Cardiac muscle cell (in vitro differentiated cells and primary cell): ENCODE measurements around the gene COX6B2. TPM values are rescaled to one million over a fixed set of nuclear protein-coding genes. Genes with fewer than 3 reads are reported as not detected.
"Not testable (repeated sequence)": the region's sequence is repeated elsewhere in the genome, so short reads cannot be mapped to it uniquely, and the experiment has no call there.

Experiments used
- DNase-seq, 2 donors: peaks; one replicate each; pipeline versions ENCODE4 v3.0.0 to v3.0.0-alpha.2; 2010 to 2017; ENCODE audit warnings: low read depth in 1 of 2, low spot score in 1 of 2
- H3K27ac ChIP-seq: fragments of 200-600 bp; sonication (generic); 2 replicates; pipeline ENCODE4 v1.5.1; 2016
- H3K27me3 ChIP-seq: fragments of 200-600 bp; sonication (generic); 2 replicates; pipeline ENCODE4 v1.6.0; 2016; ENCODE audit warnings: control low read depth
- H3K36me3 ChIP-seq: fragments of 200-600 bp; sonication (generic); 2 replicates; pipeline ENCODE4 v1.5.1; 2016; ENCODE audit warnings: control low read depth
- H3K4me1 ChIP-seq: fragments of 200-600 bp; sonication (generic); 2 replicates; pipeline ENCODE4 v1.8.1; 2017; ENCODE audit warnings: low read depth, mild to moderate bottlenecking, mixed run types
- H3K4me3 ChIP-seq: fragments of 200-600 bp; sonication (generic); 2 replicates; pipeline ENCODE4 v1.5.1; 2016; ENCODE audit warnings: mild to moderate bottlenecking
- H3K9me3 ChIP-seq: fragments of 200-600 bp; sonication (generic); 2 replicates; pipeline ENCODE4 v1.5.1; 2017; ENCODE audit warnings: low read depth, mild to moderate bottlenecking, control low read depth
- CTCF ChIP-seq: IDR thresholded peaks from 2 replicates; pipeline ENCODE4 v1.5.1; 2012; ENCODE audit warnings: low read depth, mild to moderate bottlenecking, low read length
- polyA plus RNA-seq: library from polyadenylated mRNA; unstranded; fragments of >200 nt; fragmentation: Nextera tagmentation; extraction: Ambion mirVana; gene quantifications from 2 replicates; pipeline ENCODE4 v1.2.1, GENCODE V29; 2016
- total RNA-seq: library from RNA; depleted of rRNA; stranded (reverse); fragments of >200 nt; gene quantifications from 2 replicates; pipeline ENCODE4 v1.2.3, GENCODE V29; 2016

Gene COX6B2
- total and polyA plus RNA-seq, 2 experiments from 2014 or later = 0.06 TPM; not detected in 1

- no peak for DNase-seq
- no peak for TF ChIP-seq CTCF
- H3K27ac ChIP-seq = no peak overlapping the region
- no peaks in the 10 kb centered on the region for H3K36me3 ChIP-seq
- H3K4me1 ChIP-seq = no peaks in the 10 kb centered on the region
- no peaks in the 10 kb centered on the region for H3K9me3 ChIP-seq
- no peak overlapping the region for H3K4me3 ChIP-seq
- H3K27me3 ChIP-seq = no peaks in the 10 kb centered on the region
Measured at GRCh38 chr19:55336101-55336500, 18.4 kb downstream of the COX6B2 start.

- H3K9me3 ChIP-seq = no peaks in the 10 kb centered on the region
- no peaks in the 10 kb centered on the region for H3K36me3 ChIP-seq
- no peak overlapping the region for H3K27ac ChIP-seq
- H3K27me3 ChIP-seq = no peaks in the 10 kb centered on the region
- no peaks in the 10 kb centered on the region for H3K4me1 ChIP-seq
- H3K4me3 ChIP-seq = no peak overlapping the region
- TF ChIP-seq CTCF = no peak
- no peak for DNase-seq
Measured at GRCh38 chr19:55333870-55334269, 20.6 kb downstream of the COX6B2 start.

- H3K4me1 ChIP-seq, H3K4me3 ChIP-seq: not testable (repeated sequence)
- DNase-seq = peak in 1 of 2 donors; percentile 33
Measured at GRCh38 chr19:55329791-55330190, 24.7 kb downstream of the COX6B2 start.

GRCh38 chr19:55328774-55329318, 25.7 kb downstream of the COX6B2 start:
- H3K9me3 ChIP-seq, H3K27ac ChIP-seq, H3K36me3 ChIP-seq, H3K4me1 ChIP-seq, H3K27me3 ChIP-seq, DNase-seq, H3K4me3 ChIP-seq: not testable (repeated sequence)

More at GRCh38 chr19:55329791-55330190, 24.7 kb downstream of the COX6B2 start:
- H3K36me3 ChIP-seq, H3K27ac ChIP-seq, H3K9me3 ChIP-seq, H3K27me3 ChIP-seq: not testable (repeated sequence)

- H3K27ac ChIP-seq = no peak within 1 kb of the TSS
Measured at GRCh38 chr19:55325172-55325571, 29.3 kb downstream of the COX6B2 start, which contains the start of gene TMEM150B. Gene TMEM150B (minus strand): TSS chr19:55325341. CDS start chr19:55321036, 4,305 bp downstream.

GRCh38 chr19:55324662-55325061, 29.9 kb downstream of the COX6B2 start:
- Histone ChIP-seq H3K27me3 (no peaks in the 10 kb centered on the region), H3K4me1 (no peaks in the 10 kb centered on the region), H3K36me3 (no peaks in the 10 kb centered on the region), H3K9me3 (no peaks in the 10 kb centered on the region), H3K4me3 (no peak overlapping the region), H3K27ac (no peak overlapping the region)
- DNase-seq = no peak
- no peak for TF ChIP-seq CTCF

More at GRCh38 chr19:55325172-55325571, 29.3 kb downstream of the COX6B2 start, which contains the start of gene TMEM150B:
- H3K9me3 ChIP-seq = no peaks in the 10 kb centered on the region
- H3K4me1 ChIP-seq = no peaks in the 10 kb centered on the region
- no peaks in the 10 kb centered on the region for H3K36me3 ChIP-seq
- no peaks in the 10 kb centered on the region for H3K27me3 ChIP-seq
- no peak for TF ChIP-seq CTCF
- no peak for DNase-seq
- no peak within 1 kb of the TSS for H3K4me3 ChIP-seq
